HG03571 (cell line): ENCODE measurements around the gene TNS3.

Source experiments
- ATAC-seq: cut with Tn5 transposase; IDR thresholded peaks from one replicate; pipeline ENCODE4 v1.9.1; 2021; ENCODE audit not compliant: unreplicated experiment

The TNS3 gene

GRCh38 chr7:47583739-47584535, 2.0 kb upstream of the TNS3 start:
- no peak for ATAC-seq

DNA sequence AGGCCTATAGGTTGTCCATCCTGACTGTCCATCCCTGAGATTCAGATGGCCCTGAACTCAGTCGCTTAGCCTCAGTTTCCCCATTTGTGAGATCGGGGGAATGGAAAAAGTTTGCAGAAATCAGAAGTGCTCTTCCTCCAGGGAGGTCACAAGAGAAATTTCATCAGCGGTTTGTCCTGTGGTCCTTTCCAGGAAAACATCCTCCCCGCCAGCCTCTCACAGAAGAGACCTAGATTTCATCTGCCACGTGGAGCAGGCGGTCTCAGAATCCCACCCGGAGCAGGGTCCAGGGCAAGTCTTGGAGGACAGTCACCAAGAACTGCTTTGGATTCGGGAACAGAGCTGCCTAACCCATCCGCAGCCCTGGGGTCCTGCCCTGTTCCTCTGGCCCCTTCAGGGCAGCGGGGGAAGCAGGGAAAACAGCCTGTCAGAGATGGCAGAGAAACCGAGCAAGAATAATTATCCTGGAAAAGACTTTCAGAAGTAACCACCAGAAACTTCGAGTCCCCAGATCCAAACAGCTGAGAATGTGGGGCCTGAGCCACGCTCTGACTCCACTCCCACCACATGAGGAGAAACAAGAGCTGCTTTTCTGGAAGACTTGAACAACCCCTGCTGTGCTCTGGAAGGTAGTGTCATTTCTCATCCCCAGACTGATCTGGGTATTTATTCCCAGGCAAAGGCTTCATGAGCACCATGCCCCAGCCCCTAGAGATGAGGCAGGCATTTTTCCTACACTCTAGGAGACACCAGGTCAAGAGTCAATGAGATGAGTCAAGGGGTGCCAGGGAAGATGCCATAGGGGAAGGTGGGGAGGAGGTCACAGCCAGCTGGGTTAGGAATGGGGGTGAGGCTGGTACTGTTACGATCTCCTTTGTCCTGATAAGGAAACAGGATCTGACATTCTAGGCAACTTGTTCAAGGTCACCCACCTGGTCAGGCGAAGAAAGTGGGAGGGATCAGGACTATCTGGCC, 1.1 kb upstream of the TNS3 start:
- ATAC-seq, result no peak

DNA sequence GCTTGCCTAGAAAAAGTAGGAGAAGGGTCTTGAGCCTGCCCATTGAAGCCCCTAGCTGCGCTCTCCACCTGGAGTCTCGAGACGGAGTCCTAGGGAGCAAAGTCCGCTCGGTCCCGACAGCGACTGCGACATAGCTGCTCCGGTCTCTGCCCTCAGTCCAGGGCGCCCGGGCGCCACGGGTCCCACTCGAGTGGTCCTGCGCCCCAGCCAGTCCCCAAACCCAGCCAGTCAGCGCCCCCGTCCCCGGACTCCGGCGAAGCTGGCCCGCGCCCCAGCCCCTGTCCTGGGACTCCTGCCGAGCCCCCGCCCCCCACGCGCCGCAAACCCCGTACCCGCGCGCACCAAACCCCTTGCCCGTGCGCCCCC, 490 bp downstream of the TNS3 start:
- ATAC-seq, result no peak

DNA sequence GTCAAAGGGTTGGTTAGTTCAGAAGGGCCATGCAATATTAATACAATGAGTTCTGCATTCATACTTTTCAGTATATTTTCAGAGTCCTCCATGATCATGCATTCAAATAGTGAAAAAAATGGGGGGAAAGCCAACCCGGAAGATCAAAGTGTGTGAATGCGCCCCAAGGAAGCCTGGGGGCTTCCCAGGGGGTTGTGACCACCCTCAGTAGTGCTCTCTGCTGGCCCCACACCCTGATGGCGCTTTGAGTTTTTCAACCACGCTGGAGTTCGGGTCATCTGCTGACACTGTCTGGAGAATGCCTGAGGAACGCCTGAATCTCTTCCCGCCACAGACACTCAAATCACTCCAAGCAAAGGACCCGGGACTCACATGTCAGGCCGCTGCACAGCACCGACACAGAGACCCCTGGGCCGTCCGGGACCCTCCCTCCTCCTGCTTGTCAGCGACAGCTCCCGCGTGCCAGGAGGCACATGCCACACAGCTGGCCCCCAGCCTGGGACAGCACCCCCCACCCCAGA, 1.0 kb downstream of the TNS3 start:
- ATAC-seq, result no peak

GRCh38 chr7:47580175-47580706, 1.7 kb downstream of the TNS3 start:
- ATAC-seq, result no peak

- ATAC-seq, result no peak
Observed at GRCh38 chr7:47579458-47579857, 2.5 kb downstream of the TNS3 start.

GRCh38 chr7:47578579-47579270, 3.2 kb downstream of the TNS3 start:
- no peak for ATAC-seq

- no peak for ATAC-seq
Observed at GRCh38 chr7:47577321-47577919, 4.5 kb downstream of the TNS3 start.

GRCh38 chr7:47576866-47577306, 5.0 kb downstream of the TNS3 start:
- no peak for ATAC-seq

DNA sequence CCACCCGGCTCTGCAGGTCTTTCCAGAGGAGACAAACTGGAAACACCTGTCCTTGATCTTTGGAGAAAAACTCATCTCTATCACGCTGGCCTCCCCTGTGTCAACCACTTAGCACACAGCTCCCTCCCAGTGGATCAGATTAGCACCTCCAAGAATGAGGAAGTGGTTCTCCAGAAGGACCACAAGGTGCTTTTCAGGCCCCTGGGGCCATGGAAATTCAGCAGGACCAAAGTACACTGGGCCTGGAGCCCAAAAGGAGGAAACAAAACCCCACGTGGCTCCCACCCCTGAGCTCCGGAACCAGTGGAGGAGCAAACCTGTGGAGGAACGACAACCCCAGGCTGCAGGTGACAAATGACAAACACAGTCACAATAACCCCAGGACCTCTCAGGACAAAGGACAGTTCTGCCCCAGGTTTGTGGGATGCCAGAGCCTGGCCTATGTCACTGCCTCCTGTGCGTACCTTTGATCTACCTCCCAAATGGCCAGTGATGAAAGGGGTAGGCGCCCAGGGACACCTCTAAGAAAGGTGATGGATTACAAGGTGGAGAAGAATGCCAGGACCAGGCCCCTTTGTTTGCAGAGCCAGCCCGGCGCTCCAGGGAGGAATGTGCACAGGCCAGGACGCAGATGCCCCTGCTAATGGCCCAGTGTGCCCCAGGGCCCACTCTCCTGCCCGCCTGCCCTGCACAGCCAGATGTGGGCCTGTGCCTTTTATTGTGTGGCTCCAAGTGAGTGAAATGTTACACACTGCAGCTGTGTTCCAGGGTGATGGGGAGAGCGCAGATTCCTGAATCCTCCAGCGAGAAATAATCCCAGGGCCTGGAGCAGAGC, 5.7 kb downstream of the TNS3 start:
- ATAC-seq, result no peak

DNA sequence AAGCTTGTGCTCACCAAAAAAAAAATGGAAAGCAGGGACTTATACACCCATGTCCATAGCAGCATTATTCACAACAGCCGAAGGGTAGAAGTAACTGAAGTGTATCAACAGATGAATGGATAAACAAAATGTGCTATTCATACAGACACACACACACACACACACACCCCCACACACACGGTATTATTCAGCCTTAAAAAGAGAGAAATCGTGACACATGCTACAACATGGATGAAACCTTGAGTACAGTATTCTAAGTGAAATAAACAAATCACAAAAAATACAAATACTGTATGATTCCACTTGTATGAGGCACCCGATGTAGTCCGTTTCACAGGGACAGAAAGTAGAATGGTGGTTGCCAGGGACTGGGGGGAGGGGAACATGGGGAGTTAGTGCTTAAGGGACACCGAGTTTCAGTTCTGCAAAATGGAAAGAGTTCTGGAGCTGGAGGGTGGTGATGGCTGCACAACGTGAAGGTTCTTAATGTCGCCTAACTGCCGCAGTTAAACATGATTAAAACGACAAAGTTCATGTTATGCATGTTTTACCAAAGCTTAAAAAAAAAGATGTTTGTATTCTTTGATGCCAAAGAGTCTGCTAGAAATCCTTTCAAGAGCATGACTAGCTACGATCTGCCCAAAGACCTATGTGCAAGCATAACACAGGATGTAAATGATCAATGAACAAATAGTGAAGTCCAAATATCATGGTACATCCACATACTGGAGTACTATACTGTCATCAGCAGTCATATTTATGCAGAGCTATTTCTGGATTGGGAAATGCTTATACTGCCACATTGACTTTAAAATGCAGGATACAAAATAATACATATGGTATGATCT, 7.2 kb downstream of the TNS3 start:
- ATAC-seq, result peak; percentile 81

GRCh38 chr7:47573758-47574481, 8.0 kb downstream of the TNS3 start:
- no peak for ATAC-seq

- no peak for ATAC-seq
Observed at GRCh38 chr7:47572939-47573757, 8.8 kb downstream of the TNS3 start.

- ATAC-seq, result no peak
Observed at GRCh38 chr7:47572094-47572445, 9.8 kb downstream of the TNS3 start.

DNA sequence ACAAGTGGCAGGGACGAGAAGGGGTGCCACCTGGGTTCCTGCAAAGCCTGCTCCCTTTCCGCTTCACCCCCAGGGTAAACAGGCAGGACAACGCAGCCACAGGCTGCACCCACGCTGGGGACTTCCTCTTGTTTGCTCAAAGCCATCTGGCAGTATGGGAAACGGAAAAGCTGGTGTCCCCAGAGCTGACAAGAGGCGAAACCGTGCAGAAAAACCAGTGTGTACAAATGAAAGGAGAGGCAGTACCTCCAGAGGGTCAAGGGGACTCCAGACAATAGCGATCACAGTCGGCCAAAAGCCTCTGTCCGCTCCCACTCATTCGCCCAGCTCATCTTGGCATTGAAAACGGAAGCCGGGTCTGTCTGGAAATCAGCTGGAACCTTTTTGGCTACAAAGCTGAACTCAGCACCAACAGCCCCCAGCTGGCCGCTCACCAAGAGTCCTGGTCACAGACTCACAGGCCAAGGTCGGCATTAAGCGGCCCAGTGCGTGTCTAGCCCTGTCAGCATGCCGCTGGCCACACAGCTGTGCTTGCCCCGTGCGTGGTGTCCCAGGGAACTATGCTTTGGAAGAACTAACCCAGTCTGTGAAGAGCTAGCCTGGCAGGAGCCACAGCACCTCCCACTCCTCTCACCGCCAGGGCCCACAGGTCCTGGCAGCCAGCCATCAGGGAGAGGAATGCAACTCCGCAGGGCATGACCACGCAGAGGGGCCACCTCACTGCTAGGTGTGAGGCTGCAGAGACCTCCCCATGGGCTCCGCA, 10.4 kb downstream of the TNS3 start:
- no peak for ATAC-seq

DNA sequence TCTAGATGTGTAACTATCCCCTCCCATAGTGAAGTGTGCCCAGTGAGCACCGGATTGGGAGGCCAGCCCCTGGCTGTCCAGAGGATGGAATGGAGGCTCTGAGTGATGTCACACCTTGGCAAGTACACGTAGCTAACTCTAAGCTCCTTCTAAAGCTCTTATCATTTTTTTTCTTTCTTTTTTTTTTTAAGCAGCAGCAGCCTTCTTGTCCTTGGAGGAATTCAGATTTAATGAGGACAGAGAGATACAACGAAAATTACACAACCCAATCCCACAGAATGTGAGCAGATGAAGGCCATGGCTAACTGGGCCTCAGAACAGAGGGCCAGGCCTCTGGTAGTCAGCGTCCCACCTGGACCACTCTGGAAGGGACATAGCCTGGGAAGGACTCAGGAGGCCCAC, 11.3 kb downstream of the TNS3 start:
- no peak for ATAC-seq

GRCh38 chr7:47568547-47568946, 13.4 kb downstream of the TNS3 start:
- ATAC-seq, result no peak
